ENCODE measurements around the gene NEURL1.

NEURL1 gene

DNA sequence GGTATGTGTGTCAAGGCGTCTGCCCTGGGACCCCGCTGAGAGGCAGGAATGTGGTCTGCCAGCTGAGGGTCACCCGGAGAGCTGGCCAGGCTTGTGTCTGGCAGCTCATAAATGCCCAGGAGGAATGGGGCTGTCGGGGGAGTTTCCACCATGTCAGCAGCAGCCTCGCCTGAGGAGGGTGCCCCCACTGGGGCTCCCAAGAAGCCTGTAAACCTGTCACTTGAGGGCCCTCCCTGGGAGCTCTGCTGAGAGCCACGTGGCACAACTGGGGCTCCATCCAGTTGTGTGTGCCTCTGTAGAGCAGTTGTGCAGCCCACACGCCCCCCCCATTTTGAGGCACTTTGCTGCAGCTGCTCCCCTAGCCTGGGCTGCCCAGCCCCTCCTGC lies 70.6 kb downstream of the NEURL1 start:
- no peak for DNase-seq (ENCODE audit: low read depth in 2 of 2)

DNA sequence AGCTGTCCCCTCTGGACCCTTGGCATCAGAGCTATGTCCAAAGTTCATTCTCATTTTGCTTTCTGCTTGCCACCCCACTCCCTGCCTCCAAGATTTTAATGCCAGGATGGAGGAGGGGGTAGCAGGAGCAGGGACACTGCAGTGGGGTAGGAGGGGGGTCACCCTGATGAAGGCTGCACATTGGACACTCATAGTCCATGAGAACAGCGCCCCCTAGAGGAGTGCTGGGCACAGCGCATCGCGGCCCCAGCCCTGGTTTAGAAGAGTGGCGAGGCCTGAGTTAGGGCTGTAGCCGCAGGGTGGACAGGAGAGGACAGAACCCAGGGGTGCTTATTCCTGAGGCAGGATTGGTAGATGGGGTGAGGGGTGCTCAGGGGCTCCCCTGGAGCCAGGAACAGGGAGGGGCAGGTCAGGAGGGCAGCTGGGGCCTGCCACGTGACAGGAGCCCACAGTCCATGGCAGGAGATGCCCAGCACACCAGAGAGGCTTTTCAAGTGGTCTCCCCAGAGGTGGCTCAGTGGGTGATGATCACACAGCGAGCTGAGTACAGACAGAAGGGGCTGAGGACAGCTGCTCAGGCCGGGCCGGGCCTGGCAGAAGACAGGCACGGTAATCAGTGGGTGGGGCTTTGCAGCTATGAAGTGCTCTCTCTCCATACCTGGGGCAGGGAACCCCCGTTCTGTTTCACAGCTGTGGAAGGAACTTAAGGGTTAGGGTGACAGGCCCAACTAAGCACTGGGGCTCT lies 71.4 kb downstream of the NEURL1 start:
- peak in 1 of 2 donors; percentile 58 for DNase-seq (ENCODE audit: low read depth in 2 of 2)

DNA sequence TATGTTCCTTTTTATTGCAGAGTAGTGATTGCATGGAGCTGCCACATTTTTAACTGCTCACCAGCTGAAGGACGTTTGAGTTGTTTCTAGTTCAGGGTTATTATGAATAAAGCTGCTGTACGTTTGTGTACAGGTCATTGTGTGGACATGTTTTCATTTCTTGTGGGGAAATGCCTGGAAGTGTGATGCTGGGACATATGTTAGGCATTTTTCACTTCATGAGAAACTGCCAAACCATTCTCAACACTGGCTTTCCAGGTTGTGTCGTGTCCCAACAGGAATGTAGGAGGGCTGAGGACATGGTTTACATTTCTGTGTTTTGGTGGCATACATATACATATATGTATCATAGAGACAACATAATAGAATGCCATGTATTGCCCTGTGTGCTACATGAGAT lies 73.0 kb downstream of the NEURL1 start:
- no peak for DNase-seq (ENCODE audit: low read depth in 2 of 2)

DNA sequence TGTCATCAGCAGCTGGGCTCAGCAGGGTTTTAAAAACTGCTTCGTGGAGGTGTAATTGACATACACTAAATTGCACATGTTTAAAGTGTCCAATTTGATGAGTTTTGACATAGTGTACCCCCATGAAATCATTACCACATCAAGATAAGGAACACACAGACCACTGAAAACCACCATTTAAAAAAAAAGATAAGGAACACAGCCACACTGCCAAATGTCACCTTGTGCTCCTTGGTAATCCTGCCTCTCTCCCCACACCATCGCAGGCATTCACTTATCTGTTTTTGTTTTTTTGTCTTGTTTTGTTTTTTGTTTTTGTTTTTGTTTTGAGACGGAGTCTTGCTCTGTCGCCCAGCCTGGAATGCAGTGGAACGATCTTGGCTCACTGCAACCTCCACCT lies 75.0 kb downstream of the NEURL1 start:
- DNase-seq (ENCODE audit: low read depth in 2 of 2): no peak

DNA sequence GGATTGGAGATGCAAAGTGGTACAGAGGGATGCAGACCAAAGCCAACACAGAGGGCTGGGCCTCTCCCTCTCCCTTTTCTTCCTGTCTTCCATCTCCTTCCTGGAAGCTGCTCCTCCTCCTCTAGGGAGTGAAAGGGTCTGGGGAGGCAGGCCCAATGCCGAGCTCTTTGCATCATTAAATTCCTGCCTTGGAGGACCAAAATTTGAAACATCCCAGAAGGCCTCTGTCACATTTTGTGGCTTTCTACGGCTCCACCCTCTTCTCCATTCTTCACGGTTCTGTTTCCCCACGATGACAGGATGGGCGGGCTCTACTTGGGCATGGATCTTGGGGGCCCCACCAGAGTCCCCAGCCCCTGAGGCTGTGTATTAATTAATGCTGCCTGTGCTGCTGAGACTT lies 76.4 kb downstream of the NEURL1 start:
- no peak for DNase-seq (ENCODE audit: low read depth in 2 of 2)

DNA sequence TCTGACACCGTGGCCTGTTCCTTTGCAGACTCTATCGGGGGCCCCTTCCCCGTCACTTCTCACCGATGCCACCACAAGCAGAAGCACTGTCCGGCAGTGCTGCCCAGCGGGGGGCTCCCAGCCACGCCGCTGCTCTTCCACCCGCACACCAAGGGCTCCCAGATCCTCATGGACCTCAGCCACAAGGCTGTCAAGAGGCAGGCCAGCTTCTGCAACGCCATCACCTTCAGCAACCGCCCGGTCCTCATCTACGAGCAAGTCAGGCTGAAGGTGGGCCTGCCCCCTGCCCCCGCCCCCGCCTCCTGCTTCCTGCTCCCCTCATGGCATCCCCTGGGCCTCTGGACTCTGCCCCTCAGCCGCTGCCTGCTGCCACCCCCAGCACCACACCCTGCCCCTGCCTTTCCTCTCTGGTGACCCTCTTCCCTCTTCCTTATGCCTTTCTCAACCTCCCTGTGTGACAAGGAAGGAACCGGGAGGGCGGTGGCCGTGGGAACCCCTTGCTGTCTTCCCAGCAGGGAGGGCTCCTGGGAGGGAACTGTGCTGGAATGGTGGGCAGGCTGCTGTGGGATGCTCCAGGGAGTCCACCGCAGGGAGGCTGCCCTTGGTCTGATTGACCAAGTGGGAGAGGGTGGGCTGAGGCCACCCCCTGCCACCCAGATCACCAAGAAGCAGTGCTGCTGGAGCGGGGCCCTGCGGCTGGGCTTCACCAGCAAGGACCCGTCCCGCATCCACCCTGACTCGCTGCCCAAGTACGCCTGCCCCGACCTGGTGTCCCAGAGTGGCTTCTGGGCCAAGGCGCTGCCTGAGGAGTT lies 77.5 kb downstream of the NEURL1 start:
- no peak for DNase-seq (ENCODE audit: low read depth in 2 of 2)

DNA sequence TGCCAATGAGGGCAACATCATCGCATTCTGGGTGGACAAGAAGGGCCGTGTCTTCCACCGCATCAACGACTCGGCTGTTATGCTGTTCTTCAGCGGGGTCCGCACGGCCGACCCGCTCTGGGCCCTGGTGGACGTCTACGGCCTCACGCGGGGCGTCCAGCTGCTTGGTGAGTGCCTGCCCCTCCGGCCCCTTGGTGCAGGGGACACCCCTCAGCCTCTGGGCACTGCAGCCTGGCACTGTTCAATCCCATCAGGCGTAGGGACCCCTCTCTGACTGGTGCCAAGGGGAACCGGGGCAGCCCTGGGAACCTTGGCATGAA lies 78.1 kb downstream of the NEURL1 start:
- DNase-seq (ENCODE audit: low read depth in 2 of 2): no peak

DNA sequence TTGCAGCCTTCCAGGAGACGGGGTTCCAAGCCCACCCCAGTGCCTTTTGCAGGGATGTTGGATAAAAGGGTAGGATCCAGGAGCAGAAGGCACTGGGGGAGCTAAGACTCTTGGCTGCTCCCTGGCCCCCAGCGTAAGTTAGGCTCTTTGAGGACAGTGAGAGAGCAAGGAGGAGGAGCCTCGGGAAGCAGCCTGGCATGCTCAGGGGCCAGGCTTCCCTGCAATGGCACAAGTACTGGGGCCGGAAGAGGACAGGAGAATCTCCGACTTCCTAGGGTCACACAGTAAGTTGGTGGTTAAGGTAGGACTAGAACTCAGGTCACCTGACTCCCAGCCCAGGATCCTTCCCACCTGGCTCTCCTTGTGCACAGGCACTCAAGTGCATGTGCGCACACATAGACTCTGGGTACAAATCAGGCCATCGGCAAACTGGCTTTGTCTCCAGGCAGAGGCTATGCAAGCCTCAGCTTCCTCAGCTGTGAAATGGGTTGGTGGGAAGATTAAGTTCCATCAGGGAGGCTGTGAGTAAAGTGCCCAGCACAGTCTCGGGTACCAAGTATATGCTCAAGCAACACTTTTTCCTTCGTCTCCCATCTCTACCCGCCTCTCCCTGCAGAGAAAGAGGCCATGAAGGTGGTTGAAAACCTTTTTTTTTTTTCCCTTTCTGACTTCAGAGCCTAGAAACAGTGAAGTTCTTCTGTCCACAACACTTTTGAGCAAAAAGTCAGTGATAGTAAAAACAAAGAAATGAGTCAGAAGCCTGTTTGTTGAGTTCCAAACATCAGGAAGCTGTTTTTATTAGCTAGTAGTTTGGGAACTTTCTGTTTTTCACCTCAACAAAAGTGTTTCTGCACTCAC lies 79.1 kb downstream of the NEURL1 start:
- DNase-seq (ENCODE audit: low read depth in 2 of 2): no peak

DNA sequence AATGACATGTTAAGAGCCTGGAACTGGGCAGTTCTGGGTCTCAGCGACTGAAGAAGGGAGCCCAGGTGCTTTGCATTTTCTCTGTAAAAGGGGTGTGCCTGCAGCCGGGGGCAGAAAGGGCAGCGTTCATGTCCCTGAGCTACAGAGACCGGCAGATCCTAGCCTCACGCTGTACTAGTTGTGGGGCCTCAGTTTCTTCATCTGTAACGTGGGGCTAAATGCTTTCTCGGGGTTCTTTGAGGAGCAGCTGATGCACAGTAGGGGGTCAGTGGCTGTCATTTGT lies 79.6 kb downstream of the NEURL1 start:
- no peak for DNase-seq (ENCODE audit: low read depth in 2 of 2)

DNA sequence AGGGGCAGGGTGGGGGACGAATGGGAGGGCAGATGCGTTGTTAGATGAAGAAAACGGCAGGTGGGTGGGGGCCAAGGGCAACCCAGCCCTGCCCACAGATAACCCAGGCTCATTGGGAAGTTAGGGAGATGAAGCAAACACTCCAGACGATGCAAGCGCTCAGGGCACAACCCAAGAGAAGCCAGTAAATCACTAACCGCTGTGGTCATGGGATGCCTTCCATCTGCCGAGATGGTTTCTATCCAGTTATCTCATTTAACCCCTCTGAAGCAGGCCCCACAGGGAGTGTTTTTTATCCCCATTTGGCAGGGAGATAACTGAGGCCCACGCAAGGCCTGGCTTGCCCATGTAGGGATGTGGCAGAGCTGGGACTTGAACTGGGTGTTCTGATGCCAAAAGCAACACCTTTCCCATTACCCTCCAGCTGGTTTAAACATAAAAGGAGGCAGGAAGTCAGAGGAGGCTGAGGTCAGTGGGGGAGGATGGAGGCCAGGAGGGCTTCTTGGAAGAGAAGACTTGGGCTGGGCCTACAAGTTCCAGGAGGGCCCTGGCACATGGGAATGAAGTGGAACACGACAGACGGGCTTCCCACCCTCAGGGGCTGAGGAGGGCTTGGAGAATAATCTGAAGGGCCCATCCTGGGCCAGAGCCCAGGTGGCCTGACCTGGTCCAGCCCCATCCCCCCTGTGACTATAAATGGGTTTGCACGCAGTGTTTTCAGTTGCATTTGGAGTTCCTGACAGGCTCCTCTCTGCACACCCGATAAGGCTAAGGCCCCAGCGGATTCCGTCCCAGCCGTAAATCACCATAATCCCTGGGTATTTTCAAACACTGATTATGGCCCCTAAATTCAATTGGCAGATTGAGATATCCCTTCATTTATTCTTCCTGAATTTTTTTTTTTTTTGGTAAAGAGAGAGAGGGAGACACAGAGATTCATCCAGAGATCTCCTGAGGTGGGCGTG lies 80.9 kb downstream of the NEURL1 start:
- no peak for DNase-seq (ENCODE audit: low read depth in 2 of 2)

DNA sequence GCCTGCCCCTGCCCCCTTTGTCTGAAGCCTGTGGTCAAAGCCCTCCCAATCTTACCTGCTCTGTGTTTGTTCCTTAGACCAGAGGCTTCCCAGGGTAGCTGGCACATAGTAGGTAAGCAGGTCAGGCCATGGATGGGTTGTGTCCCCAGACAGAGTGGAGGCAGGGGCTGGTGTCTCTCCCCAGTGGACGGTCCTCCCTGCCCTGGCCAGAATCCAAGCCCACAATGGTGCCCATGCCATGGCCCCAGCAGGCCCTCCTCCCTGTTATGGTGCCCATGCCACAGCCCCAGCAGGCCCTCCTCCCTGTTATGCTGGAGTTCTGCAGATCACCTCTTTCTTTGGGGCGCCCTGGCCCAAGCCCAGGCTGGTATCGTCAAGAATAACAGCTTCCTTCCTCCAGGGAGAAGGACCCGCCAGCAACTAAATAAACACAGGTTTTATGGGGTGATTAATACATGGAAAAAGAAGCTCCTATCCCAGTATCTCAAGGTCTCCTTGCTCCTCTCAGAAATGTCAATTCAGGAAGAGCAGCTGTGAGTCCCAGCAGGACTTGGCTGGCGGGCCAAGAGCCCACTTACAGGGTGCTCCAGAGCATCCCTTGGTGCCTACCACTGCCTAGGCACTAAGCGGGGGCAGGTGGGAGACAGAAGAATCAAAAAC lies 82.0 kb downstream of the NEURL1 start:
- DNase-seq (ENCODE audit: low read depth in 2 of 2): no peak

DNA sequence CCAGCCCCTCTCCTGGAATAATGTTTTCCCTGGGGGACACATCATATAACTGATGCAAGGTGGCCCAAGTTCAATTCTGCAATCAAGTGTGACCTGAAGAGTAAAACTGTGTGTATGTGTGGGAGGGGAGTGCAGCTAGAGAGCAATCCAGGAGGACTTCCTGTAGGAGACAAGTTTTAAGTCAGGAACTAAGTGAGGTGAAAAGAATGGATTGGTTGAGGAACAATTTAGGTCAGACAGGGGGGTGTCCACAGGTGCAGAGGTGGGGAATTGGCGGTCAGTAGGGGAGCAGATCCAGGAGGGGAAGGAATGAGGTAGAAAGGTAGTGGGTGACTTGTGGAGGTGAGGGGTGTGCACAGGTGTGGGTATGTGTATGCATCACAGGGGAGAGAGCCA lies 82.6 kb downstream of the NEURL1 start:
- no peak for DNase-seq (ENCODE audit: low read depth in 2 of 2)

DNA sequence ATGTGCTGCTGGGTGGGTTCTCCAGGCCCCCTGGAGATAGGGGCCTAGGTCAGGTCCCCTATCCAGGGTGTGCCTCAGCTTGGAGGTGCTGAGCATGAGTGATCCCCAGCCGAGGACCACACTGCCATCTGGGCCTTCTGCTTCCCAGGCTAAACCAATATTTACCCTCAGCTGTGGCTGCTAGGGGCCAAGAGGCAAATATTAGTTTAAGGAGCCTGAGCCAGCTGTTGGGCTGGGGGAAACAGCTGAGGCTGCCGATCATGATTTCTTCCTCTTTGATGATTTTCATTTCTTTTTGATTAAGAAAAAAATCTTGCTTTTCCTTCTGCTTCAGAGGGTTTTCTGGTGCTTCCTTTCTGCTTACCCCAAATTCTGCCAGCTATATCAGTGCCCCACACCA lies 83.4 kb downstream of the NEURL1 start:
- DNase-seq (ENCODE audit: low read depth in 2 of 2): no peak

DNA sequence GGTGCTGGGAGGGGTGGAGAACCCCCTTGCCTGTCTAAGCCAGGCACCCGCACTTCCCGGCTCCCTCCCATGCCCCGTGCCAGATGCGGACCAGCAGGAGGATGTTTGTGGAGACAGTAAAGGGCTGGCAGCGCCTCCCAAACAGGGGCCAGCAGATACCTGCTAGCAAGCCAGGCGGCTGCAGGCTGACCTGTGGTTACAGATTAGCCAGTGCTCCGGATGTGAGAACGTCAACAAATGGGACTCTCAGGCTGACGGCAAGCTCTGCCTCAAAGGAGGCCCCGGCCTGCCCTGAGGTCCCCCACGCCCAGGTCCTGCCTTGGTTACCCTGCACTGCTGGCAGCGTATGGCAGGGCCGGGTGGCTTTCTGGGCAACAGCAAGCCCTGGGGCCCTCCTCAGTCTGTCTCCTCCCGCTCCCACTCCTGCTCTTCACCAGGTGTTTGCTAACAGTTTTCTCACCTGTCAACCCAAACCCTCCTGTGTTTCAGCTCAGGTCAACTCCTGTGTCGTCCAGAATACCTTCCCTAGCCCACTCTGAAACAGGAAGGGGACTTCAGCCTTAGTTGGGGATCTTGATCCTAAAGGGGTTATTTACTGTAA lies 85.4 kb downstream of the NEURL1 start:
- no peak for DNase-seq (ENCODE audit: low read depth in 2 of 2)

DNA sequence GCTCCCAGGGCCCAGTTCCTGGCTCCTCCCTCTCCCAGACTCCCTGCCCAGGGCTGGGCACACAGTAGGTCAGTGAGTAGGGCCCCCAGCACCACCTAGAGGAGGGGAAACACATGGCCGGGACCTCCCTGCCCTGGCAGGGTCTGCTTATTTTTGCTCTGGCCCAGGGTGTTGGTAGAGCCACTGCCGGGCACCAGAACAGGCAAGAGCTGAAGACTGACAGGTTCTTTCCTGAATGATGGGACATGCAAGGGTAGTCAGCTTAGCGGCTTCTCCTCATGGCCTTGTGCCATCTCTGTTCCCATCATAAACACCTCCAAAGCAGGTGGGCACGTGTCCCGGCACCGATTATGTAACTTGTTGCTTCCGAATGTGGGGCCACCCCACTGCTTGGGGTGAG lies 86.5 kb downstream of the NEURL1 start:
- no peak for DNase-seq (ENCODE audit: low read depth in 2 of 2)

DNA sequence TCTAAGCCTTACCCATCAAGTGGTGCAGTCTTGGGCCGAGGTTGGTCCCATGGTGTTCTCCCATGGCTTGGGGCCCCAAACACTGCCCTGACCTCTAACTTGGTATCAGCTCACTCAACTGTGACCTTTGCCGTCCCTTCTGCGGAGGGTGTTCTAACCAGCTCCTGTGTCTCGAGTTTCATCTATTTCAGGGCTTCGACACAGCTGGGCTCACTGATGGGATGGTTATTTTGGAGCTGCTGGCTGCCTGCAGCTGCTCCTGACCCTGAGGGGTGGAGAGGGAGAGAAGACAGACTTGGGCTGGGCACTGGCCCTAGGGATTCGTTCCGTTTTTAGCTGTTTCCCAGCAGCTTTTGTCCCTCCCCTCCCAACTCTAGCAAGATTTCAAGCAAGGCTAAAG lies 86.9 kb downstream of the NEURL1 start:
- no peak for DNase-seq (ENCODE audit: low read depth in 2 of 2)

DNA sequence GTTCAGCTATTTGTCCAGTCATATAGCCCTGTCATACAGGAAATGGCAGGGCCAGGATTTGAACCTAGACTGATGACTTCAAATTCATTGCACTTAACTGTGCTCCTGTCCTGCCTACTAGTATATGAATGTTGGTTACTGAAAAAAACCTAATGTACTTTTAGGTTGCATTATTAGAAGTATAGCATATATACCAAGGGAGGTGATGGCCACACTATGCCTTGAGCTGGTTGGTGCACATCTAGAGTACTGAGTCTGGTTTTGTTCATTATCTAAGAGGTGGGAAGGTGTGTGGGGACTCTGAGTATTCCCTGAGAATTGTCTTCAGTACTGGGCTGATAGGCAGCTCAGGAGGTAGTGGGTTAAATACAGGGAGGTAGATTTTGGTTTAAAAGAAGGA lies 88.0 kb downstream of the NEURL1 start:
- DNase-seq (ENCODE audit: low read depth in 2 of 2): no peak

DNA sequence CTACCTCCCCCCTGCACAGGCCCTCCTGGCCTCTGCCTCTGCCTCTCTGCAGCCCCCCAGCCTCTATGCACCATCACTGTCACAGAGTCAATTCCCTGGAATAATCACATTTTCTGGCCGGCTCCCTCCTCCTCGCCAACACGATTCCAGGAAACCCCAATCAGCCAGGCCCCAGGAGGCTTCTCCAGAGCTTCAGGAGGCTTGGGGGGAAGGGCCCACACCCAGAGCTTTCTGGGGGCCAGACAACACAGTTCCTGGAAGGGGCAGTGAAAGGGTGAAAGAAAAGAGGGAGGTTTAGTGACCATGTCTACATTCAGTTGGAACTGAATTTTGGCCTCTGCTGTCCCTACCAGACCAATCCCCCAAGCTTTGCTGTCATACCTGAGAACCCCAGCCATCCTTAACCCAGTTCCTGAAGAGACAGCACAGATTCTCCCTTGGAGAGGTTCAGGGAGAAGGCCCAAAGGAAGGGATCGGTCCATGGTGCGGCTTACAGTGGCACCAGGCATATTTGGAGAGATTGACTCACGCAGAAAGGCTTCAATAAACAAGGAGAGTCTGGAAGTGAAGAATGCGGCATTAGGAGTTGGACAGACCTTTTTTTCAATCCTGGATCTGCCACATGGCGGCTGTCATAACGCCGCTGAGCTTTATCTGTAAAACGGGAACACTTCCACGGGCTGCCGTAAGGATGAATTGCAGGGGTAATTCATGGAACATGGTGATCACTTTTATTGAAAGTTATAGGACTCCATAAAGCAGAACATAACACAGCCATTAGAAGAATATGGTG lies 89.0 kb downstream of the NEURL1 start:
- no peak for DNase-seq (ENCODE audit: low read depth in 2 of 2)

DNA sequence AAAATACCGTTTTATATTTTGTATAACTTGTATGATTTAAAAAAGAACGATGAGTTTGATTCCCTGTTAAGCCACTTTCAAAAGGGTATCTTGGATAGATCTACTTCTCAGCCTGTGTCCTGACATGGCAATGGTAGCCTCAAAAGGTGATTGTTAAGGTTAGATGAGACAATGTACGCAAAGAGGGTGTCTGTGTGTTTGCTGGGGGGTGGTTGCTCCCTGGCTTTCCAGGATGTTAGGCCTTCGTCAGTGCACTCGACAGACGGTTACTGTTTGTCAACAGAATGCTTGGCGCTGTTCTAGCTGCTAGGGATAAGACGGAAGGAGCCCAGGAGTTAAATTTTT lies 90.3 kb downstream of the NEURL1 start:
- DNase-seq (ENCODE audit: low read depth in 2 of 2): no peak

Measured in stimulated activated CD4-positive, alpha-beta T cell treated with anti-CD3 and anti-CD28 coated beads, Interleukin-15, amount 100 ng/mL, for 48 hours (primary cell).